Adipocyte (in vitro differentiated cells): ENCODE data around the gene ALDOB.

Source experiments
- DNase-seq: peaks from one replicate; pipeline ENCODE4 v3.0.0-alpha.2; 2015; ENCODE audit warnings: low read depth
- H3K27me3 ChIP-seq: replicated peaks from 2 replicates; pipeline ENCODE4 v1.7.0; 2013; ENCODE audit warnings: mild to moderate bottlenecking, low read length, moderate library complexity; ENCODE audit not compliant: control insufficient read depth, insufficient read depth
- H3K36me3 ChIP-seq: 2 replicates; pipeline ENCODE4 v1.7.0; 2013; ENCODE audit warnings: low read length, mild to moderate bottlenecking, moderate library complexity; ENCODE audit not compliant: control insufficient read depth, insufficient read depth, severe bottlenecking
- H3K4me1 ChIP-seq: 2 replicates; pipeline ENCODE4 v1.7.0; 2013; ENCODE audit warnings: mild to moderate bottlenecking, low read length, moderate library complexity; ENCODE audit not compliant: control insufficient read depth, insufficient read depth
- H3K4me3 ChIP-seq: 2 replicates; pipeline ENCODE4 v1.7.0; 2013; ENCODE audit warnings: mild to moderate bottlenecking, low read length, moderate library complexity
- H3K9ac ChIP-seq: 2 replicates; pipeline ENCODE4 v1.7.0; 2013; ENCODE audit warnings: mild to moderate bottlenecking, low read length, moderate library complexity
- H3K9me3 ChIP-seq: 2 replicates; pipeline ENCODE4 v1.7.0; 2013; ENCODE audit warnings: mild to moderate bottlenecking, low read length, moderate library complexity; ENCODE audit not compliant: control insufficient read depth

Gene ALDOB

GRCh38 chr9:101470929-101471328 is 35.4 kb upstream of the ALDOB start:
- Histone ChIP-seq H3K9ac (no peak overlapping the region), H3K27me3 (peaks cover 38% of the 10 kb centered on the region), H3K4me1 (no peaks in the 10 kb centered on the region), H3K4me3 (no peak overlapping the region), H3K36me3 (no peaks in the 10 kb centered on the region), H3K9me3 (no peaks in the 10 kb centered on the region)
- no peak for DNase-seq

GRCh38 chr9:101470021-101470420 is 34.4 kb upstream of the ALDOB start:
- H3K9ac ChIP-seq: no peak overlapping the region
- H3K4me3 ChIP-seq: no peak overlapping the region
- DNase-seq: no peak
- peaks cover 38% of the 10 kb centered on the region for H3K27me3 ChIP-seq
- no peaks in the 10 kb centered on the region for H3K36me3 ChIP-seq
- no peaks in the 10 kb centered on the region for H3K9me3 ChIP-seq
- peaks cover 2% of the 10 kb centered on the region for H3K4me1 ChIP-seq

- Histone ChIP-seq H3K27me3 (peaks cover 31% of the 10 kb centered on the region), H3K4me1 (peaks cover 3% of the 10 kb centered on the region), H3K9ac (no peak overlapping the region), H3K9me3 (no peaks in the 10 kb centered on the region), H3K36me3 (no peaks in the 10 kb centered on the region), H3K4me3 (no peak overlapping the region)
- no peak for DNase-seq
Observed at GRCh38 chr9:101469026-101469425, 33.5 kb upstream of the ALDOB start.

GRCh38 chr9:101468116-101468515 is 32.5 kb upstream of the ALDOB start:
- H3K4me3 ChIP-seq: no peak overlapping the region
- H3K27me3 ChIP-seq: peaks cover 22% of the 10 kb centered on the region

GRCh38 chr9:101467690-101468089 is 32.1 kb upstream of the ALDOB start:
- no peaks in the 10 kb centered on the region for H3K9me3 ChIP-seq
- no peaks in the 10 kb centered on the region for H3K36me3 ChIP-seq
- no peak overlapping the region for H3K9ac ChIP-seq
- H3K27me3 ChIP-seq: peaks cover 18% of the 10 kb centered on the region
- no peak for DNase-seq
- H3K4me3 ChIP-seq: no peak overlapping the region
- H3K4me1 ChIP-seq: peaks cover 3% of the 10 kb centered on the region

More at GRCh38 chr9:101468116-101468515, 32.5 kb upstream of the ALDOB start:
- DNase-seq: no peak
- no peaks in the 10 kb centered on the region for H3K36me3 ChIP-seq
- no peak overlapping the region for H3K9ac ChIP-seq
- H3K9me3 ChIP-seq: no peaks in the 10 kb centered on the region
- peaks cover 3% of the 10 kb centered on the region for H3K4me1 ChIP-seq

- H3K4me1 ChIP-seq: peaks cover 3% of the 10 kb centered on the region
- H3K4me3 ChIP-seq: no peak overlapping the region
- peaks cover 15% of the 10 kb centered on the region for H3K27me3 ChIP-seq
- H3K9me3 ChIP-seq: no peaks in the 10 kb centered on the region
- no peak overlapping the region for H3K9ac ChIP-seq
- no peak for DNase-seq
- no peaks in the 10 kb centered on the region for H3K36me3 ChIP-seq
Observed at GRCh38 chr9:101466863-101467262, 31.3 kb upstream of the ALDOB start.

- no peaks in the 10 kb centered on the region for H3K9me3 ChIP-seq
- H3K9ac ChIP-seq: no peak overlapping the region
- H3K4me1 ChIP-seq: peaks cover 3% of the 10 kb centered on the region
- peak; percentile 95 for DNase-seq
- no peak overlapping the region for H3K4me3 ChIP-seq
- H3K27me3 ChIP-seq: peaks cover 24% of the 10 kb centered on the region
- H3K36me3 ChIP-seq: no peaks in the 10 kb centered on the region
Observed at GRCh38 chr9:101465326-101465915, 29.8 kb upstream of the ALDOB start.

- DNase-seq: no peak
- no peaks in the 10 kb centered on the region for H3K36me3 ChIP-seq
- no peaks in the 10 kb centered on the region for H3K9me3 ChIP-seq
- H3K27me3 ChIP-seq: peaks cover 16% of the 10 kb centered on the region
- no peak overlapping the region for H3K4me3 ChIP-seq
- no peak overlapping the region for H3K9ac ChIP-seq
- peaks cover 8% of the 10 kb centered on the region for H3K4me1 ChIP-seq
Observed at GRCh38 chr9:101463397-101463796, 27.8 kb upstream of the ALDOB start.

GRCh38 chr9:101462558-101462957 is 27.0 kb upstream of the ALDOB start:
- Histone ChIP-seq H3K36me3 (no peaks in the 10 kb centered on the region), H3K27me3 (peaks cover 16% of the 10 kb centered on the region), H3K4me3 (no peak overlapping the region), H3K9ac (no peak overlapping the region), H3K4me1 (peaks cover 12% of the 10 kb centered on the region), H3K9me3 (no peaks in the 10 kb centered on the region)
- DNase-seq: peak; percentile 64

- no peak overlapping the region for H3K9ac ChIP-seq
- H3K4me1 ChIP-seq: peaks cover 21% of the 10 kb centered on the region
- no peak overlapping the region for H3K4me3 ChIP-seq
- H3K9me3 ChIP-seq: no peaks in the 10 kb centered on the region
- no peak for DNase-seq
- H3K36me3 ChIP-seq: no peaks in the 10 kb centered on the region
- H3K27me3 ChIP-seq: peaks cover 16% of the 10 kb centered on the region
Observed at GRCh38 chr9:101460965-101461364, 25.4 kb upstream of the ALDOB start.

- Histone ChIP-seq H3K27me3 (peaks cover 16% of the 10 kb centered on the region), H3K36me3 (no peaks in the 10 kb centered on the region), H3K4me1 (peaks cover 32% of the 10 kb centered on the region), H3K9ac (no peak overlapping the region), H3K4me3 (no peak overlapping the region), H3K9me3 (no peaks in the 10 kb centered on the region)
- DNase-seq: peak; percentile 92
Observed at GRCh38 chr9:101458963-101459631, 23.5 kb upstream of the ALDOB start.
